CD4-positive, alpha-beta T cell treated with Interleukin-2 at 100 ng/mL for 4 hours (primary cell): Measurements from ENCODE around the gene GPR157.
"Not testable (repeated sequence)": the region's sequence is repeated elsewhere in the genome, so short reads cannot be mapped to it uniquely, and the experiment has no call there.

ENCODE experiments used
- DNase-seq: peaks from one replicate; pipeline ENCODE4 v3.0.0-alpha.2; 2020; ENCODE audit warnings: low spot score

The GPR157 gene

DNA sequence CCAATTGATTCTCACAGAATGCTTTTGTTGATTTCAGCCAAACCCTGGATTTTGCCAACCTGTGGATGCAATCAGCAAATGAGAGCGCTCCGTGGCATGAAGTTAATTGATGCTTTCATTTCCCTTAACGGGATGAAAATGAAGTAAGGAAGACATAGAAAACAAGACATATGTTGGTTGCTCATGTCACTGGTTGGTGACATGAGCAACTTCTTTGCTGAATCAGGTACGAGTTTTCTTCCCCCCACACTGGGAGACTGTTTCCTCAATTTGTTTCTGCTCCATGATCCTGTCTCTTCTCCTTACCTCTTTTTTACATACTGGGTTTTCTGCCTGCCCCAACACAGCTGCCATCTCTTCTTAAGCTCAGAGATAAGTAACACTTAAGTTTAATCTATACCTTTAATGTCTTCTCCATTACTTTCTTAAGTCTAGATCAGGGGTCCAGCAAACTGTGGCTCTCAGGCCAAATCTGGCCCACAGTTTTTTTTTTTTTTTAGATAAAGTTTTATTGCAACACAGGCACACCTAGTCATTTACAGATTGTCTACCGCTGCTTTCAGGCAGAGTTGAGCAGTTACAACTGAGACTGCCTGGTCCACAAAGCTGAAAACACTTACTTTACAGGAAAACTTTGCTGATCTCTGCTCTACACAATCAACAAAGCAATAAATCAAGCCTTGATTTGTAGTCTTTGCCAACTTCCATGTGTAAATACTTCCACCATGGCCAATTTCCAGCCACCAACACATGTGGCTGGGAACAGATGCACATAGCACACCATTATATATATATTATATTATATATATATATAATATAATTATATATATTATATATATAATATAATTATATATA, 13.3 kb downstream of the GPR157 start:
- no peak for DNase-seq

DNA sequence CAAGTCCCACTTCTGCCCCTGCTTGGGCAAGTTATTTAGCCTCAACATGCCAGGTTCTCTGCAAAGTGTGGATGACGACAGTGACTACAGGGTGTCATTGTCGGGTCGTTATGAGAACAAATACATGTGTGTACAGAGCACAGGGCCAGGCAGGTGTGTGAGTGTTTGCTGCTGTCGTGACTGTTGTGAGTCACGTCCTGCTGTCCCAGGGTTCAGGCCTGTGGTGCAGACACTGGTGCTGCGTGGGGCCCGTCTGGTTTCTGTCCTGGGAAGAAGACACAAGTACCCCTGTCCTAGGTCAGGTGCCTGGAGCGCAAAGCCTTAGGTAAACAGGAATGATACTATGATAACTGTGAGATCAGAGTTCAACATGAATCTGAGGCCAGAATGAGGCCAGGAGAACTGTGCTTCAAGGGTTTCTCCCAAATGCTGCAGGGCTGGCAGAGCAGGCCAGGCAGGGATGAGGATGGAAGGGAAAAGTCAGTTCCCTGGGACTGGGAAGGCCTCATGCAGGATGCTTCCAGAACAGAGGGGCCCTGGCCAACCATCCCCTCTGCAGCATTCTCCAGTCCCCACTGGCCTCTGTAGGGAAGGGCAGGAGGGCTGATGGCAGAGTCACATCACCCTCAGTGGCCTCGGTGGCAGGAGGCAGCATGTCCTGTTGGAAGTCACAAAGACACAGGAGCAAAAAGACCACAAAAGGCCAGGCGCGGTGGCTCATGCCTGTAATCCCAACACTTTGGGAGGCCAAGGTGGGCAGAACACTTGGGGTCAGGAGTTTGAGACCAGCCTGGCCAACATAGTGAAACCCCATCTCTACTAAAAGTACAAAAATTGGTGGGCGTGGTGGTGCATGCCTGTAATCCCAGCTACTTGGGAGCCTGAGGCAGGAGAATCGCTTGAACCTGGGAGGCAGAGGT, 15.7 kb downstream of the GPR157 start:
- DNase-seq, result no peak

DNA sequence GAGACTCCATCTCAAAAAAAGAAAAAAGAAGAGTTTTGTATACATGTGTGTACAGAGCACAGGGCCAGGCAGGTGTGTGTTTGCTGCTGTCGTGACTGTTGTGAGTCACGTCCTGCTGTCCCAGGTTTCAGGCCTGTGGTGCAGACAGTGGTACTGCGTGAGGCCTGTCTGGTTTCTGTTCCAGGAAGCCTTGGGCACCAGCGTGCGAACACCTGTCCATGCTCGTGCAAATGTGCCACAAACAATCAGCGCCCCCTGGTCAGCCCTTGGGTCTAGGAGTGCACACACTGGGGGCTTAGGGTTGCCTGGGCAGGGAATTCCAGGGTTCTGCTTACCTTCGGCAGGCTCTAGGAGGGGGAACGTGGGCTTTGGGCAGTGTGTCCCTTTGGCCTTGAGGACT, 16.9 kb downstream of the GPR157 start:
- DNase-seq, result no peak

DNA sequence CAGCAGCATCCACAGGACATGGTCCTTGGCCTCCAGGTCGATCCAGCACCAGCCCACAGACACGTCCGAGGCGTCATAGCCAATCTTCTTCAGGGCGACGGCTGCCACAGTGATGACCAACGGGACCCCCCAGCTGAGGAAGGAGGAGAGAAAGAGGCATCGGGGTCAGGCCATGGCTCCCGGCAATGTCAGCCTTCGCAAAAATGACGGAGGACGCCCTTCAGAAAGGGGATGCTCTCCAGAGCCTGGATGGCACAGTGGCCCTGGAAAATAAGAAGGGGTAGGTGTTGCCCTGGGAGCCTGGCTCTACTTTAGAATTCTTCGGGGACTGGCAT, 17.6 kb downstream of the GPR157 start:
- DNase-seq, result no peak

DNA sequence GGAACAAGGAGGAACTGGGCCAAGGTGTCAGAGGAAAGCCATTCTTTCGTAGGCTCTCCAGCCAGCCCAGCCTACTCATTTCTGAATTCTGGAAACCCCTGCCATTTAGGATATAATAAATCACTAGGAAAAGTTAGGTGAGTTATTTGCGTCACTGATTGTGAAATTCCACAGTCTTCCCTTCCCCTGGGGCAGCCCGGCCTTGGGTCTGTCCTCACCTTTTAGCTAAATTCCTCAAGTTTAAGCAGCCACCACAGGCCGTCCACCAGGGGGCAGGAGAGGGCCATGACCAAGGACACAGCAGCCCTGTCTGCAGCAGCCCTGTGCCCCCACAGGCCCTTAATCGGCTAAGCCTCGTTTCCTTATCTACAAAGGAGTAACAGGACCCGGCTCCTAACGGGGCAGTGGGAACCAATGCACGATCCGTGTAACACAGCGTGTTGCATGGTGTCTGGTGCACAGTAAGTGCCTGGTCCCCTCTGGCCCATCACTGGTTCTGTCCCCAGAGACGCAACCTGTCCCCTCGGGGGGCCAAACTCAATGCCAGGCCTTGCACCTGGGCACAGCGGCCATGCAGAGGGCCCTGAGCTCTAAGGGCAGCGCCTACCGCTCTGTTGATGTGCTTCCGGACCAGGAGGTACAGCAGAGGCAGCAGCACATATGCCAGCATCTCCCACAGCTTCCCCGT, 18.1 kb downstream of the GPR157 start:
- peak; percentile 77 for DNase-seq

DNA sequence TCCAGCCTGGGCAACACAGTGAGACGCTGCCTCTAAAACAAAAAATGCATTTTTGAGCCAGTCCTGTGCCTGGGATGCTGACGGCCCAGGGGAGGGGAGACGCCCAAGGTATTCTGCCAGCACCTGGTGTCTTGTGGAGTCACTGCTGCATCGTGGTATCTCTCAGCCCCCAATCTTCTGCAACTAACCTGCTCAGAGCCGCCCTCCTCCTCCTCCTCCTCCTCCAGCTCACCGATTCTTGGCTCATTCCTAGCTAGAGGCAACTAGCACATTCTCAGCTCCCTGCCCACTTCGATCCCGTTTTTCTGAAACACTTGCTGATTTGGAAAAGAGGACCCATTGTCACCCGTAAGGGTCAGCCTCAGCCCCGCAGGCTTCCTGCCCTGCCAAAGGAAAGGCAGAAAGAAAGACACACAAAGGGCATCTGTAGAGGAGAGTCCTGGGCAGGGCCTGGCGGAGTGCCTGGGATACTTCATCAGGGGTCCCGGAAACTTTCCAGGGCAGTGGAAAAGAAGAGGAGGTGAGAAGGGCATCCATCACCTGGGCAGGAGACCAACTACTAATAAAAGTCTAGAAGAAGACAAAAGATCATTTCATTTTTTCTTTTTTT, 20.7 kb downstream of the GPR157 start:
- no peak for DNase-seq

GRCh38 chr1:9107136-9107535, 21.8 kb downstream of the GPR157 start:
- no peak for DNase-seq

DNA sequence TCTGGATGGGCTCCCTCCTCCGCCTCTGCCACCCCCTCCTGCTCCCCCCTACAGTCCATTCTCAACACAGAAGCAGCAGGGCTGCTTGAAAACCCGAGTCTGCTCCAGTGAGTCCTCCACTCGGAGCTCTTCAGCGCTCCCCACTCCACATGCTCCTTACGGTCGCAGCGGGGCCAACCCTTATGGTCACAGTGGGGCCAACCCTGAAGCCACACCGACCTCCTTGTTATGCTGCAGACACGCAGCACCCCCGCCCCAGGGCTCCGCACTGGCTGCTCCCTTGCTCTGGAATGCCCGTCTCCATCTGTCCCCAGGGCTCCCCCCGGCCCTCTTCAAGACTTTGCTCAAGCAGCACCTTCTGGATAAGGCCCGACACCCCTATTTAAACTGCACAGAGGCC, 22.6 kb downstream of the GPR157 start:
- DNase-seq, result no peak

GRCh38 chr1:9105336-9105867, 23.5 kb downstream of the GPR157 start:
- no peak for DNase-seq

GRCh38 chr1:9101510-9102146, 27.3 kb downstream of the GPR157 start:
- no peak for DNase-seq

- no peak for DNase-seq
These were observed 28.3 kb downstream of the GPR157 start for GRCh38 chr1:9100471-9101043.

DNA sequence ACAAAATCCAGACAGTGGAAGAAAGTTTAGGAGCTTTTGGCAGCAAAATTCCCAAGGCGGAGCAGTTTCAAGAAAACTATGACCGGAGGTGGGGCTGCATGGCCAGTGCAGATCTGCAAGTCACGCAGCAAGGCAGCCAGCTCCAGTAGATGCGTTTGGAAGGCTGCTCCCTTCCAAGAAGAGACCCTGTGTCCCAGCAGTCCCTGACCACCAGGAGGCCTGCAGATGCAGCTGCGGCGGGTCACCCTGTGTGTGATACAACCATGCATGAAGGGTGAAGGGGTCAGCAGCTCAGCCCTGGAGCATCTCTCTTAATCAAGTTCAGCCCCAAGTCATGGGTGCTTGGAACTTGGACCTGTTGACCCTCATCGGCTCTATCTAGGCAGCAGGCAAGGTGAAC, 29.3 kb downstream of the GPR157 start:
- no peak for DNase-seq

GRCh38 chr1:9097947-9098705, 30.8 kb downstream of the GPR157 start:
- DNase-seq, result no peak

- no peak for DNase-seq
These were observed 33.1 kb downstream of the GPR157 start for GRCh38 chr1:9095818-9096217.

- not testable (repeated sequence) for DNase-seq
These were observed 34.8 kb downstream of the GPR157 start for GRCh38 chr1:9093996-9094595.

DNA sequence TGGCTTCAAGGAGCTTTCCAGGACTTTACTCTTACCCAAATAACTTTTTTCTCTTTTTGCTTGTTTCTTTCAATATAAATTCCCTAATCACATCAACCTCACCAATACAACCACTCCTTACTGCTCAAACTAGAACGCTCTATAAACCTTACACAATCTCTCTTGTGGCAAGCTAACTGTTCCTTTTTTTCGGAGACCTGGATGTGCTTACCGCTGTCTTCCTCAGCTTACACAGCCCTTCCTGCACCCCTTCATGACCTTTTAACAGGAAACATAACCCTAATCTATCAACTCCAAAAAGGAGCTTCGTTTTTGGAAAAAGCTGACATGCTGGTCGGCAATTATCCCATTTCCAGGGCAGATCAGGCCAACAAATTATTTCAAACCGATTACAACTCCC, 35.3 kb downstream of the GPR157 start:
- no peak for DNase-seq

DNA sequence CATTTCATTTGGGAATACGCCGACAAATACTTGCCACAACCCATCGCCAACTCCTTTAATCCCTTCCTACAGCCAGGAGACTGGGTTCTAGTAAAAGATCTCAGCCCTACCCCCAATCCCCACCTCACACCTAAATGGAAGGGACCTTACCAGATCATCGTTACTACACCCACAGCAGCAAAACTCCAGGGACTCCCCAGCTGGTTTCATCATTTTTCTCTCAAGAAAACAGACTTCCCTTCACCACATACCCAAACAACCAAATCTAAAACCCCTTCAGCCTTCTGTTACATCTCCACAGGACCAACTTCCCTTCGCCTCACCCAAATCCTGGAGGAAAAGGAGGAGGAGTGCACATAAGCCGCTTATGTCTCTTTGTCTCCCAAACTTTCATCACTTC, 35.8 kb downstream of the GPR157 start:
- DNase-seq, result no peak

GRCh38 chr1:9088807-9089206, 40.1 kb downstream of the GPR157 start:
- DNase-seq, result no peak

DNA sequence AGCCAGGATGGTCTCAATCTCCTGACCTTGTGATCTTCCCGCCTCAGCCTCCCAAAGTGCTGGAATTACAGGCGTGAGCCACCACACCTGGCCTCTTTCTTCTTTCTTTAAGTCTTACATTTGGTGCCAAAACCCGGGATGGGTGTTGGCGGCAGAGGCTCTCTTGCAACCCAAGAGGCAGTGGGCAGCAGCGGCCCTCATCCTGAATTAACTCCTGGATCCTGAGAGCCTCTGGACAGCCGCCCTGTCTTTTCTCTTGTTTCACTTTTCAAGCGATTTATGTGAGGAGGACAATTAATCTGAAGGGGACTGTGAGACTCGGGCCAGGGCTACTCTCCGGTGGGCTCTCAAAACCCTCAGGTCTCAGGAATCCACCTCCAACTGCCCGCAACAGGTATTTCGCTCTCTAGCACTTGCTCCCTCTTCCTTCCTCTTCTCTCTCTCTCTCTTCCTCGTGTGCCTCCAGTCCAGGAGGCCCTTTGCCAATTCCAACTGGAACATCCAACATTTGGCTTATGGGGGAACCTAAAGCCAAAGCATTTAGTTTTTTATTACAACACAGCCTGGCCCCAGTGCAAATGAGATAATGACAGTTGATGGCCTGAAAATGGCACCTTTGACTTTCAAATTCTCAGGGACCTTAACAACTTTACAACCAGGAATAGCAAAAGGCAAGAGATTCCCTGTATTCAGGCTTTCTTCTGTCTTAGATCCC, 41.3 kb downstream of the GPR157 start:
- DNase-seq, result no peak
